HCEC 1CT (cell line): ENCODE results near the gene SPATA9.
"Not testable (repeated sequence)": the region's sequence is repeated elsewhere in the genome, so short reads cannot be mapped to it uniquely, and the experiment has no call there.

ENCODE experiments used
- DNase-seq: peaks from one replicate; pipeline ENCODE4 v3.0.0-alpha.2; 2017

The SPATA9 gene

DNA sequence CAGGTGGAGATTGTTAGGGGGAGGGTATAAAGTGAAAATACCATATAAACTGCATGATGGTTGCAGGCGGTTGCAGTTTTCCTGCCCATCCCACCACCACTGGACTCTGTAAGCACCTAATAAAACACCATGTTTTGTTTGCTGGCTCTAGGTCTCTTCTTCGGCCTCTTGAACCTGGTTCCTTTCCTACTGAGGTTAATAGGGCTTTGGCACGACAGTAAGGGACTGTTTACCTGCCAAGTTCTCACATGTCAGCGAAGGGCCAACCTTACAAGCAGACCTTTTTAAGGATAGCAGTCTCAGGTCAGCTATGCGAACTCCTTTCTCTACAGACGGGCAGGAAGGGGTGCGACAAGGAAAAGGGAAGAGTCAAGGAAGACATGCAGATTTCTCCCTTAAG is 39.6 kb downstream of the SPATA9 start:
- no peak for DNase-seq

DNA sequence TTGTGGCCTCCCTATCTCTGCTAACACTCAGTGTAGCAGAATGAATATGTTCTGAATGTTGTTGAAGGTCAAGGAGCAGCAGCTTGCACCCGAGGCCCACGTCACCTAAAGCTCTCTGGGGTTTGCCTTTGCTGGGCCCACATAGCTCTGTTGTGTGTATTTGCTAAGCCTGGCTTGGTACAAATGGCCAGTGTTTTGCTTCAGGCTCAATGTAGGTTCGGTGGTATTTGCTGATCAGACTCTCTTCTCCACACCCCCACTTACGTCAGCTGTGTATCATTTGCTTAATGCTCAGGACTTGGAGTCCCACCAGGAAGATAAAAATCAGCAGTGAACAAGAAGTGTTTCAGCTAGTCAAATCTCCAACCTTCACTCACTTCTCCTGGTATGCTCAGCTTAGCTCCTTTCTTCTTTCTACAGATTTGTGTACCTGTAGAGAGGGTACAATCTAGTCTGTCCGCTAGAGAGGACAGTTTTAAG is 41.0 kb downstream of the SPATA9 start:
- DNase-seq = no peak

DNA sequence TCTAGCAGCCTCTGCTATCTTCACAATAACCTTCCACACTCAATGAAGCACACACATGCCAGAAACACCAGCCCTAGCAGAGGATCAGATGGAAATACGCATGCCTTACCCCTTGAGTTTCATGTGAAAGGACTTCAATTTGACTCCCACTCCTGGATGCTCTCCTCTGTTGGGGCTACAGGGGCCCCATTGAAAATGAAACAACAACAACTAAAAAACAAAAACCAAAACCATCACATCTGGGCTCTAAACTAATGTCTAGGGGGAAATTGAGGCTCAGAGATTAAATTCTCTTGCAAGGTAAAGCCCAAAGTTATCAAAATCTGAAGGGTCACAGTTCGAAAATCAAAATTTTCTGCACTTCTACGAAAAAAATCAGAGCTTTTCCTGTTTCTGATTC is 44.2 kb downstream of the SPATA9 start:
- no peak for DNase-seq

DNA sequence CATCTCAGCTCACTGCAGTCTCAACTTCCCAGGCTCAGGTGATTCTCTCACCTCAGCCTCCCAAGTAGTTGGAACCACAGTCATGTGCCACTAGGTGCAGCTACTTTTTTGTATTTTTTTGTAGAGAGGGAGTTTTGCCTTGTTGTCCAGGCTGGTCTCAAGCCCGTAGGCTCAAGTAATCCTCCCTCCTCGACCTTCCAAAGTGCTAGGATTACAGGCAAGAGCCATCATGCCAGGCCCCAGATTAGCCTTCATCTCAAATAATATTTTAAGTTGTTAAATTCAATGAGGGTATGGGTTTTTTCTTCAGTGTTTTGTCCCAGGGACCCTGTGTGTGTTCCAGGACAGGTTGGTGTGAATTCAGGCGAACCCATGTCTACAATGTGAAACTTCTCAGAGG is 48.7 kb downstream of the SPATA9 start:
- no peak for DNase-seq

DNA sequence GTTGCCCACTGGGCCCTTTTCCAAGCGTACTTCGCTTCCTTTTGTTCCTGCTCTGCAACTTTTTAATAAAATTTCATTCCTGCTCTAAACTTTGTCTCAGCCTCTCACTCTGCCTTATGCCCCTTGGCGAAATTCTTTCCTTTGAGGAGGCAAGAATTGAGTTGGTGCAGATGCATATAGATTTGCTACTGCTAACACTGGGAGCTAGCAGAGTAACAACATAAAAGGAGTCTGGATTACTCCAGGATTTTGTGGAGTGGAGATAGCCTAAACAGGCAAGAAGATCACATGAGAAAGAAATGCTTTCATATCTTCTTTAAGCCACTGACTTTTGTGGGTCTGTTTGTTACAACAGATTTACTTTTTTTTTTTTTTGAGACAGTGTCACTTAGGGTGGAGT is 49.1 kb downstream of the SPATA9 start:
- no peak for DNase-seq

DNA sequence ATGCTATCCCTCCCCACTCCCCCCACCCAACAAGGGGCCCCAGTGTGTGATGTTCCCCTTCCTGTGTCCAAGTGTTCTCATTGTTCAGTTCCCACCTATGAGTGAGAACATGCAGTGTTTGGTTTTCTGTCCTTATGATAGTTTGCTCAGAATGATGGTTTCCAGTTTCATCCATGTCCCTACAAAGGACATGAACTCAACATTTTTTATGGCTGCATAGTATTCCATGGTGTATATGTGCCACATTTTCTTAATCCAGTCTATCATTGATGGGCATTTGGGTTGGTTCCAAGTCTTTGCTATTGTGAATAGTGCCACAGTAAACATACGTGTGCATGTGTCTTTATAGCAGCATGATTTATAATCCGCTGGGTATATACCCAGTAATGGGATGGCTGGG is 49.8 kb downstream of the SPATA9 start:
- not testable (repeated sequence) for DNase-seq

DNA sequence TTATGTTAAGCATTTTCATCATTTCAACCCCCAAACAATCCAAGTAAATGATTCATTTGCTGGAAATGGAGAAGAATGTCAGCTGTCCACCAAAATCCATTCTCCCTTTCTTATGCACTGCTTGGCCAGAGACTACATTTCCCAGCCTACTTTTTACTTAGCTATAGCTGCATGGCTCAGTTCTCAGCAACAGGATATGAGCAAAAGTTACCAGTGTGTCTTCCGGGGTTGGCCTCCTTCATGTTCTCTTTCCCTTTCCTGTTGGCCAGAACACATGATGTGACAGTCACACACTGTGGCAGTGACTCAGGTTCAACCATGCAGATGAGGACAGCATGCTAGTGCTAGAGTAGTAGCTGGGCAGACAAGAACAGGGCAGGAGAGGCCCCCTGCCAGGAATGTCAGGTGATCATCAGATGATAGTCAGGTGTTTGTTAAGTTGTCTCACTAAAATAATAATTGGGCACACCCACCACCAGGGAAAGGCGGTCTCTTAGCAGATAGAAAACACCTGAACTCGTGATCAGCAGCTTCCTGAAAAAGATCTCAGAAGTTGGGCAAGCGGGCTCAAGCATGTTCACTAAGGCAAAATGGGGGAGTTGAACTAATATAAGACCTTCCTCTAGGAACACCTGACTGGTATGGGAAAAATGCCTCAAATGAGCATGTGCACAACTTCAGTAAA is 50.7 kb downstream of the SPATA9 start:
- DNase-seq = peak; percentile 88

DNA sequence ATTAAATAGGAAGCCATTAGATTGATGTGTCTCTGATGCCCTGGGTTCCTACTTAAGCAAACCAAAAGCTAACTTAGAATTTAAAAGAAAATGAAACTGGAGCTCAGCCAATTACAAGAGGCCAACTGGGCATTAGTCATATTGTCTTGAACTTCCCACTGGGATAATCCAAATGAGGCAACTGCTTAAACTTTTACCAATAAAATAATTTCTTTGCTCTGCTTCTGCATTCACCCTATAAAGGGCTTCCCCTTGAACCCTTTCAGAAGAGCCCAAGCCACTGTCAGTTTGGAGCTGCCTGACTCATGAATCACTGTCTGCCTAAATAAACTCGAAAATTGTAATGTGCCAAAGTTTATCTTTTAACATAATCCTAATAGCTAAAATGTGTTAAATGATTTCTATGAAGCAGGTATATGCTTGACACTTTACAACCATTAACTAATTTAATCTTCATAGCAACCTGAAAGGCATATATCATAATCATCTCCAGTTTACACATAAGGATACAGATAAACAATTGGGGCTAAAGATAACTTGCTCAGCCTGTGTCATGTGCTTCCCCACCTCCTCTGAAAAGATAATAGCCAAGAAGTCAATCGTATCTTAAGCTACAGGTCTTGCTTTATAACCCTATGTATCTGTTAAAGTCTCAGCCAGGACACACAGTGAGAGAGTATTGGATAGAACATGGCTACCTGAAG is 51.4 kb downstream of the SPATA9 start:
- DNase-seq = peak; percentile 91

DNA sequence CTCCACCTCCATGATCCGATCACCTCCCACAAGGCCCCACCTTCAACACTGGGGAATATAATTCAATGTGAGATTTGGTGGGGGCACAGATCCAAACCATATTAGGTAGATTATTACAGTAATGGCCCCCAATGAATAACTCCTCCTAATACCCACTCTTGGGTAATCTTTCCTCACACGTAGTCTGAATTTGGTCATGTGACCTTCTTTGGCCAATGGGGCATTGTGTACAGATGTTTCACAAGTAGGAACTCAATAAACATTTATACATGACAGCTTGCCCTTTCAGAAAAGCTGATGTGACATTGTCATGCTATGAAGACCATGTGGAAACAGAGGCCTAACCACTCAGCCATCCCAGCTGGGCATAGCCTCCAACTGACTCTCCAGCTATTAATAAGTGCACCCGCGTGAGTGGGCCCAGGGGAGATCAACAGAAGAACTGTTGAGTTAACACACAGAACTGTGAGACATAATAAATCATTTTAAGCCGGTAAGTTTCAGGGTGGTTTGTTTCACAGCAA is 52.3 kb downstream of the SPATA9 start:
- no peak for DNase-seq

DNA sequence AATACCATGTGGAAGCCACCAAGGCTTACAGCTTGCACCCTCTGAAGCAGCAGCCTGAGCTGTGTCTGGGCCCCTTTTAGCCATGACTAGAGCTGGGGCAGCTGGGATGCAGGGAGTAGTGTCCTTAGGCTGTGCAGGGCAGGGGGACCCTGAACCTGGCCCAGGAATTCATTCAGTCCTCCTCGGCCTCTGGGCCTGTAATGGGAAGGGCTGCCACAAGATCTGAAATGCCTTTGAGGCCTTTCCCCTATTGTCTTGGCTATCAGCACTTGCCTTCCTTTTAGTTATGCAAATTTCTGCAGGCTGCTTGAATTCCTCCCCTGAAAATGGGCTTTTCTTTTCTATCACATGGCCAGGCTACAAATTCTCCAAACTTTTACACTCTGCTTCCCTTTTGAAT is 53.9 kb downstream of the SPATA9 start:
- DNase-seq = no peak

DNA sequence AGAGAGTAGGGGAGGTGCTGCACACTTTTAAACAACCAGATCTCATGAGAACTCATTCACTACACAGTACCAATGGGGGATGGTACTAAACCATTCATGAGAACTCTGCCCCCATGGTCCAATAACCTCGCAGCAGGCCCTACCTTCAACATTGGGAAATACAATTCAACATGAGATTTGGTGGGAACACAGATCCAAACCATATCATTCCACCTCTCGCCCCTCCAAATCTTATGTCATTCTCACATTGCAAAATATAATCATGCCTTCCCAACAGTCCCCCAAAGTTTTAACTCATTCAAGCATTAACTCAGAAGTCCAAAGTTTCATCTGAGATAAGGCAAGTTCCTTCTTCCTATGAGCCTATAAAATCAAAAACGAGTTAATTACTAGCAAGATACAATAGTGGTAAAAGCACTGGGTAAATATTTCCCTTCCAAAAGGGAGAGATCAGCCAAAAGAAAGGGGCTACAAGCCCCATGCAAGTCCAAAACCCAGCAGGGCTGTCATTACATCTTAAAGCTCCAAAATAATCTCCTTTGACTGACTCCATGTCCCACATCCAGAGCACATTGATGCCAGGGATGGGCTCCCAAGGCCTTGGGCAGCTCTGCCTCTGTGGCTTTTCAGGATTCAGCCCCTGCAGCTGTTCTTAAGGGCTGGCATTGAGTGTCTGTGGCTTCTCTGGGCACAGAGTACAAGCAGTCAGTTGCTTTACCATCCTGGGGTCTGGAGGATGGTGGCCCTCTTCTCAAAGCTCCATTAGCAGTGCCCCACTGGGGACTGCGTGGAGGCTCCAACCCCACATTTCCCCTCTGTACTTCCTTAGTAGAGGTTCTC is 54.6 kb downstream of the SPATA9 start:
- no peak for DNase-seq

DNA sequence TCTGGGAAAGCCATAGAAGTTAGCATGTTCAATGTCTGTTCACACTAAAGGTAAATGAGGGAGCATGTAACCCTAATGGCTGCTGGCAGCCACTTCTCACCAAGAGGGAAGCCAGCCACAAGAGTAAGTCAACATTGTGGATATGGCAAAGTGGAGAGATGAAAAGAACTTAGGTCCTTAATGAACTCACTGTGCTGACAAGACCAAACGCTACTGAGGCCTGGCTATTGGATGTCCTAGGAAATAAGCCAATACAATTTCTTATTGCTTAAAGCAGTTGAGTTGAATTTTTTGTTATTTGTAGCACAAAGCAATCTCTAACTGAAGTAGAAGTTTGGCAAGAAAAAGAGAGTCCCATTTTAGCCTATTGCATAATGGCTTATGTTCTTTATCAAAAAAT is 56.1 kb downstream of the SPATA9 start:
- DNase-seq = no peak

DNA sequence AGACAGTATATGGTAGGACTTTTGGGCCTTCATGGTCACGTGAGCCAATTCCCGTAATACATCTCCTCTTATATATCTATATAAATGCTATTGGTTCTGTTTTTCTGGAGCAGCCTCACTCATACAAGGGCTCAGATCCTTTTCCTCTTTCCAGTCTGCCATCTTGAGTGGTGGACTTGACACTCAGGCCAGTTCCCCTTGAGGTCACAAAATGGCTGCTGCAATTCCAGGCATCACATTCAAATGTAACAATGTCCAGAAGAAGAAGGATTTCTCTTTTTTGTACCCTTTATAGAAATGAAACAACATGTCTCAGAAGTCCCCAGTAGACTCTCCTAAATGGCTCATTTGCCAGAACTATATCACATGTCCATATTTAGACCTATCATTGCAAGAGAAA is 58.4 kb downstream of the SPATA9 start:
- DNase-seq = no peak

DNA sequence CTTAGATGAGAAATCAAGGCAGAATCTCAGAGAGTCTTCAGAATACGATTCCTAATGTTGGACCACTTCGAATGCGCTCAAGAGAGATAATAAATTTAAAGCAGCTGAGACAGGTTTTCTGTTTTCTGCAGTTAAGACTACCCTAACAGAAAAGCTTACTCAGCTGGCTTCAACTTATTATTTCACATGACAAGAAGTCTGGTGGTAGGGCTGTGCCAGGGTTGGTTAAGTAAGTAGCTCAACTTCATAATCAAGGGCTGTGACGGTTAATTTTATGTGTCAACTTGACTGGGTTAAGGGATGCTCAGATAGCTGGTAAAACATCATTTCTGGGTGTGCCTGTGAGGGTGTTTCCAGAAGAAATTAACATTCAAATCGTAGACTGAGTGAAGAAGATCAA is 59.1 kb downstream of the SPATA9 start:
- no peak for DNase-seq

DNA sequence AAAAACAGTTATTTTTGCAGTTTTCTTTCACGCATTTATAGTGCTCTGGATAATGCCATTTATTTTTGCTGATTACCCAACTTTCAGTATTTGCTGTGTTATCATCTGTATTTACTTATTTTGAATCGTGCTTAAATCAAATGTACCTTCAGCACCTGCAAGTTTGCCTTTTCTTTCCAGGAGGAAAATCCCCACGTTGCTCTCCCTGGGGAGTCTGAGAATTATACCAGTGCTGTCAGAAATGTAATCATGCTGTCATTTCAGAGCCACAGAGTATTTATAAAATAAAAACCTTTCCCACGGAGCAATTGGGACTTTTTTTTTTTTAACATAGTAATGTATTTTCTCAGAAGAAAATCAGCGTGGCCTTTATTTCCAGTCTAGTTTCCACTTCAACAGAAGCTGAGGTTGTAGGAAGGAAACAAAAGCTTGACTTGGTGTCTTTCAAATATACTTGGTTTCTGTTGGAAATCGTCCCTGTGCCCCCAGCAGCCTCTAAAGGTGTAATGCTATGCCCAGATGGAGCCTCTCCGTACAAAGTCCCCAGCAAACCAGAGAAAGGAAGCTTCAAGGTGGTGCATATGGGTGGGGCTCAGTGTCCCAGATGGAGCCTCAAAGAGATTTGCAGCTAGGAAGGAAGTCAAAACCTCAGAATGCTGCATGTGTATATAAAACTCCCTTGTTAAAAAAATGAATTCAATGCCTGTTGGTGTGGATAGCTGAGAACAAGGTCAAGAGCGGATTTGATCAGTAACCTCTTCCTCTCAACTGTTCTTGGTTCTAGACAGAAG is 60.8 kb downstream of the SPATA9 start:
- DNase-seq = no peak

DNA sequence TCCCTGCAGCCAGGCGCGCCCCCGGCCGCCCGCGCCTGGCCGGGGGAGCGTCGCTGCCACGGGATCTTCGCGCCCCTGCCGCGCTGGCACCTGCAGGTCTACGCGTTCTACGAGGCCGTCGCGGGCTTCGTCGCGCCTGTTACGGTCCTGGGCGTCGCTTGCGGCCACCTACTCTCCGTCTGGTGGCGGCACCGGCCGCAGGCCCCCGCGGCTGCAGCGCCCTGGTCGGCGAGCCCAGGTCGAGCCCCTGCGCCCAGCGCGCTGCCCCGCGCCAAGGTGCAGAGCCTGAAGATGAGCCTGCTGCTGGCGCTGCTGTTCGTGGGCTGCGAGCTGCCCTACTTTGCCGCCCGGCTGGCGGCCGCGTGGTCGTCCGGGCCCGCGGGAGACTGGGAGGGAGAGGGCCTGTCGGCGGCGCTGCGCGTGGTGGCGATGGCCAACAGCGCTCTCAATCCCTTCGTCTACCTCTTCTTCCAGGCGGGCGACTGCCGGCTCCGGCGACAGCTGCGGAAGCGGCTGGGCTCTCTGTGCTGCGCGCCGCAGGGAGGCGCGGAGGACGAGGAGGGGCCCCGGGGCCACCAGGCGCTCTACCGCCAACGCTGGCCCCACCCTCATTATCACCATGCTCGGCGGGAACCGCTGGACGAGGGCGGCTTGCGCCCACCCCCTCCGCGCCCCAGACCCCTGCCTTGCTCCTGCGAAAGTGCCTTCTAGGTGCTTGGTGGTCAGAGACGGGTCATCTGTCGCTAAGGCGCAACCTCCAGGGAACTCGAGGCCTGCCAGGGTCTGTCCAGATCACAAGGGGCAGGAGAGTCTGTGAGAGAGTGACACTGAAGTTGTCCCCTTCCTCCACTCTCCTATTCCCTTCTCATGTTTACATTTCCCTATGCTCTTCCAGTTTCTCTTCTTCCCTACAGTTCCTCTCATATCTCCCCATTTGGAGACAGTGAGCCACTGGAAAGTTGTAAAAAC is 61.6 kb downstream of the SPATA9 start:
- DNase-seq = no peak

DNA sequence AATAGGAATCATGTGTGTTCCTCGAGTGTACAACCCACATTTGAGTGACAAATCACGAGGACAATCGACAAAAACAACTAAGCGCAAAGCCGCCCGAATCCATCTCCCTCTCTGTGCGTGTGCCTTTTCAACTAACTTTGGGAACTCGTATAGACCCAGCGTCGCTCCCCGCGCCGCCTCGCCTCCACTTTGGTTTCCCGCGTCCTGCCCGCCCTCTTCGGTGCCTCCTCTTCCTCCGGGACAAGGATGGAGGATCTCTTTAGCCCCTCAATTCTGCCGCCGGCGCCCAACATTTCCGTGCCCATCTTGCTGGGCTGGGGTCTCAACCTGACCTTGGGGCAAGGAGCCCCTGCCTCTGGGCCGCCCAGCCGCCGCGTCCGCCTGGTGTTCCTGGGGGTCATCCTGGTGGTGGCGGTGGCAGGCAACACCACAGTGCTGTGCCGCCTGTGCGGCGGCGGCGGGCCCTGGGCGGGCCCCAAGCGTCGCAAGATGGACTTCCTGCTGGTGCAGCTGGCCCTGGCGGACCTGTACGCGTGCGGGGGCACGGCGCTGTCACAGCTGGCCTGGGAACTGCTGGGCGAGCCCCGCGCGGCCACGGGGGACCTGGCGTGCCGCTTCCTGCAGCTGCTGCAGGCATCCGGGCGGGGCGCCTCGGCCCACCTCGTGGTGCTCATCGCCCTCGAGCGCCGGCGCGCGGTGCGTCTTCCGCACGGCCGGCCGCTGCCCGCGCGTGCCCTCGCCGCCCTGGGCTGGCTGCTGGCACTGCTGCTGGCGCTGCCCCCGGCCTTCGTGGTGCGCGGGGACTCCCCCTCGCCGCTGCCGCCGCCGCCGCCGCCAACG is 62.5 kb downstream of the SPATA9 start, which contains the start of gene GPR150:
TSS of gene GPR150 (plus strand) at position 58 of the 840 bp plus-strand sequence. CDS start at position 247, 189 bp downstream.
- DNase-seq = peak; percentile 41

DNA sequence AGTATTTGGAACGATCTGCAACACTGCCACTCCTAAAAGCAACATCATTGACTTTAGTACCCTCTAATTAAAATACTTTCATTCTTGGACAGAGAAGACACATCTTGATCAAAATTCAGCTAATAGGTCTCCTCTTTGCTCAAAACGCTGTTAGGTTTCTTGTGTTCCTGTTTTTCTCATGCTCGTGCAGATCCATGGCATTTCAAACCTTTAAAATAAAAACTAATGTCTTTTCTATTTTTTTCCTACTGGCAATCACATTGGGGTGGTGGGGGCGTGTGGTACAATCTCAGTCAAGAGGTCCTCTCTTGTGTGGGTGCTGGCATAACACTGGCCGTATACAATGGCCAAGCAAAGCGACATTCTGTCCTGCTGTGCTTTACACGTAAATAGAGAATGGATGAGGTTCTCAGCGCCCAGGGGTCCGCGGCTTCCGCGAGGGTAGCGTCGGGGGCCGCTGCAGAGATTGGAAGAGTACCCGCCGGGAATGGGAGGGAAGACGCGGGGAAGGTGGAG is 63.2 kb downstream of the SPATA9 start:
- no peak for DNase-seq

DNA sequence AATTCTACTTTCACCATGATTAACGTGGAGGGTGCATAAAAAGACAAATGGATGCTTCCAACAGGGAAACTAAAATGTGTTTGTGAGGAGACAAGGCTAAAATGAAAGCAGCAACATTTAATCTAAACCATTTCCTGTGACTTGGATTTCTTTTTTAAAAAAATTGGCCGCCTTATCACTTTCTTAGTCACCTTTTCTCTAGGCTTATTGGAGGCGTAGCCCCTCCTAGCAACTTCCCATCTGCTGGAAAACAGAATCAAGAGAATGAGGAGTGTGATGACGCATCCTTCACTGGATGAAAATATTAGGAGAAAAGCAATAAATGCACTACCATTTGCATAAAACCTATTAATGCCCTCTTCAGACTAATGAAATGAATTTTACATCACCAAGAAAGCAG is 63.7 kb downstream of the SPATA9 start:
- no peak for DNase-seq

DNA sequence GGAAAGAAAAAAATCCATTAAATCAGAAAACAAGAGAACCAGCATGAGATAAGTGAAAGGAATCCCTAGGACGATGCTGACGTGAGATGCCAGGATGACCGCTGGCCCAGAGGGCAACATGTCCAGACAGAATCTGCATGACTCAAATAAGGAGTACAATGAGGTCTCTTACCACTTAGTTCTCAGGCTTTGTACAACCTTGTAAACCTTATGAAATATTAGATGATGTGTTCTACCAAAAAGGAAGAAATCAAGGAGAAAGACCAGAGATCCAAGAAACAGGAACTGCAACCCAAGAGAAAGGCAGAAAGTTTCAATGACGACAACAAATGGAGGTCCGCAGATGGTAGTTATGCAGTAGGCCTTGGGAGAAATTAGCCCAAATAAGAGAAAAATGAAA is 65.7 kb downstream of the SPATA9 start:
- no peak for DNase-seq
